Kidney capillary endothelial cell (primary cell): Measurements from ENCODE around the gene ZNF639.

ENCODE experiments used
- DNase-seq: peaks from one replicate; pipeline ENCODE4 v3.0.0-alpha.2; 2018; ENCODE audit warnings: low spot score

The ZNF639 gene

DNA sequence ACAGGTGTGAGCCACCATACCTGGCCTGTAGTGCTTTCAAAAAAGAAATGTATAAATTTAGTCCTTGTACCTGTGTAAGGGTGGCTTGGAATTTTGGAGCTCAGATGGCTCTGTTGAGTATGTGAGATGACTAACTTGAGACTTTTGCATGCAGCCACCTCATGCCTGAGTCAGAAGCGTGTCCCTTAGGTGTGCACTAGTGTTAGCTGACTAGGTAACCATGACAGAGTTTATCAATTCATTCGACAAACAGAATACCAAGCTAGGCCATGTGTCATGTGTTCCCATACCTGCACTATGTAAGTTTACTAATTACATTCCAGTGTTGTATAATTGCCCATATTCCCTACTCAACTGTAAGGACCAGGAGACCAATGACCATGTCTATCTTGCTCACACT, 4.0 kb upstream of the ZNF639 start:
- no peak for DNase-seq

DNA sequence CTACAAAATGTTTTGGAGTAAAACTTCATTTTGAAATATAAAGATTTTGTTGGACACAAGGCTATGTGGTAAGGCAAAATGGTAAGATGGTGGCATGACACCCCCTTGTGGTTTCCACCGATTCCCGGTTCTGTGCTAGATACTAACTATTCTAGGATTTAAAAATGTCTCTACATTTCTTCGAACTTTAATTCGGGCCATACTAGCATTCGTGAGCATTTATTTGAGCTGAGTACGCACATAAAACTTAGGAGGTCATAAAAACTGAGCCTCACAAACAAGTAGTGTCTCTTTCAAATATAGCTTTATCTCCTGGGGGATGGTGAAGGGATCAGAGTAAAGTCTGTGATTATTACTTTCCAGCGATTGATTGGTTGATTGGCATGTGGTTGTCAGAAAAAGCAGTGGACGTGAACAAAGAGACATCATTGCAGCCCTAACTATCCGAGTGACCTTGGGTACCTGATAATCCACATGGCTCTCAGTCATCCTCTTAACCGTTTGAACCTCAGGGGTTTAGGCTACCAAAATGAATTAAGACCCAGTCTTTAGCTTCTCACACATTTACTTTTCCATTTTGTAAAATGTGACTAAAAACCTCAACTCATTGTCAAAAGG, 1.1 kb upstream of the ZNF639 start:
- DNase-seq = peak; percentile 63

DNA sequence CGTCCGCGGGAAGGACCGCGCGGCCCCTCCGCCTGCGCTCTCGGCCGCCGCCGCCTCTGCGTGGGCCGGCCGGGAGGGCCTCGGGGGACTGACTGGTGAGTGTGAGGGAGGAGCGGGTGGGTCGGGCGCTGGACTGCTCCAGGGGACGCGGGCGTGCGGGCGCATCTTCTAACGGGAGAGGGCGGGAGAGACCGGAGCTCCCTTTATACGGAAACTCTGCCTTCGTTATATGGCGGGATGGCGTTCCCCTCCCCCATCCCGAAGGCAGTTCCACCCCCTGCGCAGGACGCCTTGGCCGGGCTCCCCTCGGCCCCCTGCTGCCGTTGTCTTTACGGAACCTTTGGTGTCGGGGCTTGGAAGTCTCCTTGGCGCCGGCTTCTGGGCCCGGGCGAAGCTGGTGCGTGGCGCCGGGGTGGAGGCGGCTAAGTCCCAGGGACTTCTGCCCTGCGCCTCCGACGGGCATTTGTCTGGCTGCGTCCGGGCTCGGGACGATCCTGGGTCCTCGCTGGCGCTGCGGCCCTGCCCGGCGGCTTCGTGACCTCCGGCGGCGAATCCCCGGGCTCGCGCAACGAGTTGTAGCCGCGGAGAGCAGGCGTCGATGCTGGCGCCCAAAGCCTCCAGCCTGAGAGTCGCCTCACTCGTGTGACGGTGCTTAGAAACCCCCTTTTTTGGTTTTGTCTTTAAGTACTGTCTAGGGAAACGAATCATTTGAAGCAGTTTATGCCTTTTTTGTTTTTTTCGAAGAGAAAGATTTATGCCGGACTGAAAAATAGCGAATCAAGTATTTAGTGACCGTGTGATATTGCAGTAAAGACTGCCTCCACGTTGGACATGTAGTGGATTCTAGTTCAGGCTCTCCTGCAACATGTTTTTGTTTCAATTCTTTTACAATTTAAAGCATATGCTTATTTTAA, 623 bp downstream of the ZNF639 start:
- peak; percentile 47 for DNase-seq

DNA sequence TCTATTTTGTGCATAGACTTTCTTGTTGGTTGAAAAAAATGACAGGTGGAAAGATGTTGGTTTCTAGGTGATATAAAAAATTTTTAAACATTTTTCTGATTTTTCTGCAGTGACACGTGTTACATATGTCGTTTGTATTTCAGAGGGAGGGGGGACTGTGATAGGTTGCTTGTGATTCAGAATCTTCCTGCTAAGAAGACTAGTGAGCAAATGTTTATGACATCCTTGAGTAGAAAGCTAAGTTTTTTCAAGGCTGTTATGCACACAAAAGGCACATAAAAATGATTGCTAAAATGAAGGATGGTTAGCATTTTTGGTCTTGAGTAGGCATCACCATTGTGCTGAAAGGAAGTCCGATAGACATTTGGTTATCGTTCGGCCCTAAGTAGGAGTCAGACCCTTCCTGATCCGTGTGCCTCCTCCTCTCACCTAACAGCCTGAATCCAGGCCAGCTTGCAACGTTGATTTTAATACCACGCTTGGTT, 1.5 kb downstream of the ZNF639 start:
- peak; percentile 55 for DNase-seq

DNA sequence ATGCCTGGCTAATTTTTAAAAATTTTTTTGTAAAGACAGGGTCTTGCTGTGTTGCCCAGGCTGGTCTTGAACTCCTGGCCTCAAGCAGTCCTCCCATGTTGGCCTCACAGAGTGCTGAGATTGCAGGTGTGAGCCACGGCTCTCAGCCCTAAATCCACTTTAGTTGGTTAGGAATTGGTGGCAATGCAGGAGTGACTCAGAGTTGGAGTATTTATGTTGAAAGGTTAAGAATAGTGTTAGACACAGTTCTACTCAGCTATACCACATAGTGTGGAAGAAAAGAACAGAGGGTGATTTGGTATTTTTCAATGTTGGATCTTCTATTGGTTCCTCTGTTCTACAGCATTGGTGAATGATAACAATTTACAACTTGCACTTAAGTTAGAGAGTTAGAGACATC, 7.6 kb downstream of the ZNF639 start:
- DNase-seq = no peak

DNA sequence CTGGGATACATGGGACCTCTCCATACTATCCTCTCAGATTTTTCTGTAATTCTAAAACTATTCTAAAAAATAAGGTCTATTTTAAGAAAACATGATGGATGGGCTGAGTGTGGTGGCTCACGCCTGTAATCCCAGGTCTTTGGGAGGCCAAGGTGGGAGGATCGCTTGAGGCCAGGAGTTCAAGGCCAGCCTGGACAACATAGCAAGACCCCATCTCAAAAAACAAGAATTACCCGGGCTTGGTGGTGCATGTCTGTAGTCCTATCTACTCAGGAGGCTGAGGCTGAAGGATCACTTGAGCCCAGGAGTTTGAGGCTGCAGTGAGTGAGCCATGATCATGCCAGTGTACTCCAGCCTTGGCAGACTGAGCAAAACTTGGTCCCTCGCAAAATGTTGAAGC, 9.4 kb downstream of the ZNF639 start:
- DNase-seq = no peak

DNA sequence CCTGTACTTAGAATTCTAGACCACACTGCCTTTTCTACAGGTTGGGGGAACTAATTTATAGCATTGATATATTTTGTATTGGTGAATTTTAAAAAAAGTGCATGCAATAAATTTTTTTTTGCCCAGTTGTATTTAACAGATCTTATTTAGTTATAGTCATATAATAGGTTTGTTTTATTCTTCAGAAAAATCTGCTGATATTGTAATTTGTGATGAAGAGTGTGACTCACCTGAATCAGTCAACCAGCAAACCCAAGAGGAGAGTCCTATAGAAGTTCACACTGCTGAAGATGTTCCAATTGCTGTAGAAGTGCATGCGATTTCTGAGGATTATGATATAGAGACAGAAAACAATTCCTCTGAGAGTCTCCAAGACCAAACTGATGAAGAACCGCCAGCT, 10.3 kb downstream of the ZNF639 start:
- DNase-seq = no peak

DNA sequence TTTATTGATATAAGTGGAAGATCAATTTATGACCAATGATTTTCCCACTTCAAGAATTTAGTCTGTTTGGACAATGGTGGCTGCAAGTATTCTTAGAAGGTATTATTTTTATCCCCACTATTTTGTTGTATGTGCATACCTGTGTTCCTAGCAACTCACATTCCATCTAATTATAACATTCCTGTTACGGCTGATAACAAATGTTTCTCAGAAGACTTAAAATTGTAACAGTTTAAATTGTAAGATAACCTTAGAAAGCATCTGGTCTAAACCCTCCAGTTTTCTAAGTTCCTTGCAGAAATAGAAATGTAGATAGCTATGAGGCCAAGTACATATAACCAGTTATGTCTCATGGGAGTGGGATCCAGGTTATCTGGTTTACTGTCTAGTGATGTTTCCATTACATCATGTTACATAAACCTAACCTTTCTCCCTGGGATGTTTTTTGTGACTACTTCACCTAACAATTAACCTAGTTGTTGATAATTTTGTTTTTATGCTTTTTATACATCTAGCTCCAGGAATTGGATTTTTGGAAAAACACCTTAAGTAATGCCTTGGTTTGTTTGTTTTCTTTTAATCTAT, 13.6 kb downstream of the ZNF639 start:
- no peak for DNase-seq

DNA sequence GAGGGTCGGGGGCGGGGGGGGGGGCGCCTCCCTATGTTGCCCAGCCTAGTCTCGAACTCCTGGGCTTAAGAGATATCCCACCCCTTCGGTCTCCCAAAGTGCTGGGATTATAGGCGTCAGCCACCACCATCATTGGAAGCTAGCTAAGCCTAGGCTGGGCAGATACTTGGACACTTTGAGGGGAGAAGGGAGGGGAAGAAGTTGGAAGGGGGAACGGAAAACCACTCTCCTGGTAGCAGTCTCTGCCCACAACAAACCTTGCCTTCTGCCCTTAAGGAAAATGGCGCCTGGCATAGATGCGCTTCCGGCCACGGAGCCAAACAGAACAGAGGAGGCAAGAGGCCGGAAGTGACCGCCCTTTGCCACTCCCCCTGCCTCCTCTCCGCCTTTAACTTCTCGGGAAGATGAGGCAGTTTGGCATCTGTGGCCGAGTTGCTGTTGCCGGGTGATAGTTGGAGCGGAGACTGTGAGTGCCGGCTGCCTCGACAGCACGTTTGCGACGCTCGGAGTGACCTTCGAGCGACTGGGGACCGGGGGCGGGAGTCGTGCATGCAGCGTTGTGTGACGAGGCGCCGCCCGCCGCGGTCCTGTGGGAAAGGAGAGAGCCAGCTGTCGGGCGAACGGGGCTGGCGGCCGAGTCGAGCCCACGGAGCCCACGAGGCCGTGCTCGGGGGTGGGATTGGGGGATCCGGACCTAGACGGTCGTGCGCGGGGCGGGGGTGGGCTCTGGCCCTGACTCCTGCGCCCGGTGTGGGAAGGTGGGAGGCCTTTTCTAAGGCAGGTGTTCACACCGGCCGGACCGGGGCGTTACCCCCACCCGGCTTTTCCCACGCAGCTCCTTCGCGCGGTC, 24.7 kb downstream of the ZNF639 start, which contains the start of gene MFN1:
MFN1 (plus strand) TSS at position 365 of the 850 bp plus-strand sequence. CDS start 1,143 bp downstream, outside the sequence.
- DNase-seq = peak; percentile 95

DNA sequence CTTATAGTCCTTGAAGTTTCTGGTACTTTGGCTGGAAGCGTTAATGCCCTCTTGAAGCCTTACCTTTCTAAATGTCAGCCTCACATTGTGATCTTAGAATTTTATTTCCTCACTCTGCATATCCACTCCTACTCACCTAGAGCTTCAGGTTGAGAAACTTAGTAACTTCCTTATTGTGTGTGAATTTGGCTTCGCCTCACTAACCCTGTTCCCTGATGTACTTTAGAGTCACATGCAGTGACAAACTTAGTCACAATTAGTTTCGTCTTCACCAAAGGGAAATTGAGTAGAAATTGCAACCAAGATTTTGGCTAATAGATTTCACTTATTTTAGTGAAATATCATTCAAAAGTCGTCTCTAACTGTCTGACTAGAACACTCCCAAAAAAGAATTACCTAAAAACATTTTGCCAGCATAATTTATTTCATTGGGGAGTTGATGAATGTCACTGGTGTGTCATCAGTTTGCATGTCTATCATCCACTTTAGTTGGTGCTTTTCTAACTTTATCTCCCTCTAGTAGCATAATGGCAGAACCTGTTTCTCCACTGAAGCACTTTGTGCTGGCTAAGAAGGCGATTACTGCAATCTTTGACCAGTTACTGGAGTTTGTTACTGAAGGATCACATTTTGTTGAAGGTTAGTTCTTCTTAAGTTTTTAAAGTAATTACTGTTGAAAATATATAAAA, 25.6 kb downstream of the ZNF639 start:
- no peak for DNase-seq

DNA sequence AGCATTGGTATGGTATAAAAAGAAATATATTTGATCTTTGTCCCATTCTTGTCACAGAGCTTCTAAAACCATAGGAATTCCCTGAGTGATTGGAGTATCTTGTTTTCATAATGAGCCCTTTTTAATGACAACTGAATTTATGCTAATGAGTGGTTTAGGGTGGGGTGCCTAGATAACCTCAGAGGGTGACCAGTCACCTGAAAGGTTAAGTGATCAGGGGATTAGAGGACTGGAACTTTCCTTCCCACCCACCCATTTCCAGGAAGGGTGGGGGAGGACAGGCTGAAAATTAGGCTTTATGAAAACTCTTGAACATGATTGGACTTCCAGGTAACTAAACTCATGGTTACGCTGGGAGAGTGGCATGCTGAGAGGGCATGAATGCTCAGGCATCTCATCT, 33.2 kb downstream of the ZNF639 start:
- DNase-seq = no peak

DNA sequence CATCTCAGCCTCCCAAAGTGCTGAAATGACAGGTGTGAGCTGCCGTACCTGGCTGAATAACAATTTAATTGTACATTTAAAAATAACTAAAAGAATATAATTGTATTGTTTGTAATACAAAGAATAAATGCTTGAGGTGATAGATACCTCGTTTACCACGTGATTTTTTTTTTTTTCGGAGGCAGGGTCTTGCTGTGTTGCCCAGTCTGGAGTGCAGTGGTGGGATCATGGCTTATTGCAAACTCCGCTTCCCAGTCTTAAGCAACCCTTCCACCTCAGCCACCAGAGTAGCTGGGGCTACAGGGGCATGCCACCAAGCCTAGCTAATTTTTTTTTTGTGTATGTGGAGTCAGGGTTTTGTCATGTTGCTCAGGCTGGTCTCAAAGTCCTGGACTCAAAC, 40.5 kb downstream of the ZNF639 start:
- DNase-seq = no peak

DNA sequence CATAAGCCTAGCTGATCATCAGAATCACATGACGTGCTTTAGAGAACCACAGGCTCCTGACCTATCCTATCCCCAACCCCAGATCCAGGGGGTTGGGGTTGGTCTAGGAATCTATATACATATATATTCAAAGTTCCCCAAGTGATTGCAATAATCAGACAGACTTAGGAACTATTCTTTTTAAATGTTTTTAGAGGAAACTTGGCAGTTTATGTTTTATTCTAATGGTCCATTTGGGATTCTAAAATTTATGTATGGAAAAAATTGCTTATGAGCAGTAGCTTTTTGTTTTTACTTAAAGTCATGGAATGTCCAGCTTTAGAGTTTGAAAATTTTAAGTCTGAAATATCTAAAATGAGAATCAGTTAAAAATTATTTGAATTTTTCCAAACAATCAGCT, 46.8 kb downstream of the ZNF639 start:
- no peak for DNase-seq

DNA sequence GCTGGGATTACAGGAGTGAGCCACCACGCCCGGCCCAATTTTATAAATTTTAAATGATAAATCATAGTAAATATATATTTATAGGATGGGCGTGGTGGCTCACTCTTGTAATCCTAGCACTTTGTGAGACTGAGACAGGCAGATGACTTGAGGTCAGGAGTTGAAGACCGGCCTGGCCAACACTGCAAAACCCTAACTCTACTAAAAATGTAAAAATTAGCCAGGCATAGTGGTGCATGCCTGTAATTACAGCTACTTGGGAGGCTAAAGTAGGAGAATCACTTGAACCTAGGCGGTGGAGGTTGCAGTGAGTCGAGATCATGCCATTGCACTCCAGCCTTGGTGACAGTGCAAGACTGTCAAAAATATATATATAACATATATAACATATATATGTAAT, 51.1 kb downstream of the ZNF639 start:
- DNase-seq = no peak

DNA sequence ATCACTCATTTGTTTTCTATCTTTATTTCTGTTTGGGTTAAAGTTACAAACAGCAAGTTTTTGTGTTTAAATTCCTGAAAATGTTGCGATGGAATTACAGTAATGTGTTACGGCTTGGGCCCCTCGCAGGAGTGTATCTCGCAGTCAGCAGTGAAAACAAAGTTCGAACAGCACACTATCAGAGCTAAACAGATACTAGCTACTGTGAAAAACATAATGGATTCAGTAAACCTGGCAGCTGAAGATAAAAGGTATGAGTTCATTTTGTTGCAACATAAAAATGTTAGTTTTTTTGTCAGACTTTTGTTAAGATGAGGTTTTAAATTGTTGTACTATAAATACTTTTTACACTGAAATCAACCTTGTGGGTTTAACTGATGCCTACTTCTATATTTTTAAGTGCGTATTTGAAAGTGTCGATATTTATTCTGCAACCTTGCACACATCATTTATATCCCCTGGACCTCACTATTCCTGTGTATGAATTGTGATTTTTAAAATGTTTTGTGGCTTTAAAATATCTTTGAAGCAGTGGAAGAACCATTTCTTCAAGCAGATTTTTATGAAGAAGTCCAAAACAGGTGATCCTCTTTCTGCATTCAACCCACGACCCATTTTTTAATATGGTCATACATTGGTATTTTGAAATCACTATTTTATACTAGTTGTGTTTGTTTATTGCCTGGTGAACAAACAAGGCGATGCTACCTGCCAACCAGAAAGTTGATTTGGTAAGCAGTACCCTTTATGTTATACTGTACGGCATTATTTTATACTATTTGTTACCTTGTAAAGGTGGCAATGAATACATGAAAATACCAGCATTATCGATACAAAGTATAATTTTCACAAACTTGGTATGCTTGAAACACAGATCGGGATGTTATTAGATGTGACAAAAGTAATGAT, 52.5 kb downstream of the ZNF639 start:
- DNase-seq = no peak

DNA sequence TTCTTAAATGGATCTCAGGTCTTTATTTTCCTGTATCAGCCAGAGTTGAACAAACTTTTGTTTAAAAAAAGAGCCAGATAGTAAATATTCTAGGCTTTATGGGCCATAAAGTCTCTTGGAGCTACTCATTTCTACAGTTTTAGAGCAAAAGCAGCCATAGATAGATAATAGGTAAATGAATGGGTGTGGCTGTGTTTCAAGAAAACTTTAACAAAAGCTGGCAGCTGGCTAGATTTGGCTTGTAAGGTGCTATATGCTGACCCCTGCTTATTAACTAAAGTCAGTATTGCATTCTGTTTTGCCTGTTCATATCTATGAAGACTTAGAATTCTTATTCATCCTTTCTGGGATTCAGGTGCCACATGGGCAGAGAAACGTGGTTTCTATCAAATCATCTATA, 53.6 kb downstream of the ZNF639 start:
- no peak for DNase-seq
